HepG2 (cell line): Measurements from ENCODE around the gene DOCK10. TPM values are rescaled to one million over a fixed set of nuclear protein-coding genes. Genes with fewer than 3 reads are reported as not detected.

Experiments used
- ATAC-seq: fragments of 200-7000 bp; cut with Tn5 transposase; 3 replicates; pipeline ENCODE4 v1.9.1; 2020; ENCODE audit warnings: mild to moderate bottlenecking, moderate library complexity
- BruUV-seq: library from RNA; stranded (reverse); fragments of 400-500 nt; replicated peaks from 2 replicates; lab custom pipeline; 2021; lab: Mats Ljungman, UMichigan
- CTCF ChIA-PET: fragments of 300-600 bp; formaldehyde crosslinking; extraction: SDS; loops from one replicate; lab custom pipeline; 2021; ENCODE audit warnings: low total read pairs, inconsistent platforms, low intra/inter-chr PET ratio; lab: Yijun Ruan, JAX
- POLR2A ChIA-PET: fragments of 350-600 bp; sonication (Branson Sonifier 250); formaldehyde crosslinking; loops from one replicate; lab custom pipeline; 2020; ENCODE audit warnings: antibody characterized with exemption, inconsistent platforms; lab: Yijun Ruan, JAX
- DNase-seq: peaks from one replicate; pipeline ENCODE4 v3.0.0-alpha.2; 2015; ENCODE audit warnings: low spot score
- FAIRE-seq: peaks from 3 replicates; lab custom pipeline; 2011; peaks lifted over from hg19 to GRCh38; lab: Jason Lieb, UNC
- H2AFZ ChIP-seq: one replicate; pipeline ENCODE4 v1.6.1; 2011; ENCODE audit warnings: low read length, inconsistent platforms
- H3K27ac ChIP-seq: fragments of 300-600 bp; 3 replicates; pipeline ENCODE4 v1.8.0; 2011; ENCODE audit warnings: mixed run types, mild to moderate bottlenecking, mixed read lengths, low read length, inconsistent platforms; ENCODE audit not compliant: insufficient read depth; ENCODE audit errors: extremely low read length
- H3K27me3 ChIP-seq, 2 experiments: fragments of 200-600 bp in 1 of 2; 2 replicates in 1 of 2; 3 replicates in 1 of 2; pipeline versions ENCODE4 v1.6.0 to v1.8.0; 2011; ENCODE audit warnings: low read length in 2 of 2, mild to moderate bottlenecking in 2 of 2, moderate library complexity in 2 of 2, inconsistent platforms in 1 of 2; ENCODE audit not compliant: insufficient read depth in 2 of 2, control insufficient read depth in 1 of 2
- H3K36me3 ChIP-seq, 2 experiments: fragments of 200-600 bp in 1 of 2; replicated peaks in 1 of 2; 2 replicates in 1 of 2; 3 replicates in 1 of 2; pipeline versions ENCODE4 v1.5.1 to v1.8.0; 2011; ENCODE audit warnings: low read length in 2 of 2, inconsistent platforms in 1 of 2; ENCODE audit not compliant: insufficient read depth in 2 of 2, control insufficient read depth in 1 of 2
- H3K4me1 ChIP-seq: 2 replicates; pipeline ENCODE4 v1.5.1; 2012; ENCODE audit warnings: low read length, inconsistent platforms; ENCODE audit not compliant: insufficient read depth
- H3K4me2 ChIP-seq: 2 replicates; pipeline ENCODE4 v1.6.0; 2011; ENCODE audit warnings: low read depth, low read length, inconsistent platforms
- H3K4me3 ChIP-seq, 3 experiments: fragments of 200-600 bp in 1 of 3; sonication (generic), shearing (Covaris generic) in 1 of 3; replicated peaks in 1 of 3; 2 replicates each; pipeline ENCODE4 v1.5.1; 2011 to 2016; ENCODE audit warnings: low read length in 3 of 3, inconsistent platforms in 2 of 3, low read depth in 2 of 3, mild to moderate bottlenecking in 2 of 3, control low read depth in 1 of 3, mixed read lengths in 1 of 3; ENCODE audit not compliant: insufficient read depth in 1 of 3
- H3K79me2 ChIP-seq: one replicate; pipeline ENCODE4 v1.6.1; 2011; ENCODE audit warnings: low read length, inconsistent platforms; ENCODE audit not compliant: insufficient read depth
- H3K9ac ChIP-seq: 2 replicates; pipeline ENCODE4 v1.6.0; 2011; ENCODE audit warnings: mild to moderate bottlenecking, low read depth, low read length, inconsistent platforms; ENCODE audit not compliant: insufficient read depth
- H3K9me3 ChIP-seq: 2 replicates; pipeline ENCODE4 v1.5.1; 2012; ENCODE audit warnings: mild to moderate bottlenecking, low read length
- H4K20me1 ChIP-seq: 2 replicates; pipeline ENCODE4 v1.6.0; 2011; ENCODE audit warnings: inconsistent platforms, mild to moderate bottlenecking, low read length, moderate library complexity; ENCODE audit not compliant: insufficient read depth
- GATA4 ChIP-seq: sonication (generic); IDR thresholded peaks from 2 replicates; pipeline ENCODE4 v1.6.1; 2016; ENCODE audit warnings: antibody characterized with exemption, low read depth, borderline replicate concordance
- KDM2A ChIP-seq: sonication (generic); formaldehyde crosslinking; IDR thresholded peaks from 2 replicates; pipeline ENCODE4 v1.4.0; 2020; ENCODE audit warnings: low read depth, missing genetic modification reagents, borderline replicate concordance
- KMT2A ChIP-seq: sonication (generic); formaldehyde crosslinking; IDR thresholded peaks from 2 replicates; pipeline ENCODE4 v1.4.0; 2020; ENCODE audit warnings: missing genetic modification reagents
- NBN ChIP-seq: fragments of 450-650 bp; conservative IDR thresholded peaks from 2 replicates; pipeline ENCODE4 v1.6.1; 2017
- NCOR1 ChIP-seq: fragments of 200-600 bp; sonication (generic); IDR thresholded peaks from 2 replicates; pipeline ENCODE4 v1.7.0; 2017; ENCODE audit warnings: antibody characterized with exemption, low read length, borderline replicate concordance
- SMC3 ChIP-seq: IDR thresholded peaks from 2 replicates; pipeline ENCODE4 v1.6.1; 2011; ENCODE audit warnings: low read length, improper control_type of control experiment
- TCF12 ChIP-seq, 2 experiments: fragments of 450-650 bp in 1 of 2; sonication (generic) in 1 of 2; formaldehyde crosslinking in 1 of 2; IDR thresholded peaks; 2 replicates each; pipeline versions ENCODE4 v1.6.1 to v1.8.0; 2017 to 2022; ENCODE audit warnings: antibody characterized with exemption in 1 of 2, mild to moderate bottlenecking in 1 of 2, missing genetic modification reagents in 1 of 2, moderate library complexity in 1 of 2
- TFE3 ChIP-seq: IDR thresholded peaks from 2 replicates; pipeline ENCODE4 v1.6.1; 2016
- ZEB1 ChIP-seq: IDR thresholded peaks from 2 replicates; pipeline ENCODE4 v1.6.1; 2012; ENCODE audit warnings: mild to moderate bottlenecking, low read depth, inconsistent platforms; ENCODE audit not compliant: insufficient replicate concordance
- ZKSCAN8 ChIP-seq: IDR thresholded peaks from 2 replicates; pipeline ENCODE4 v1.6.1; 2016; ENCODE audit warnings: borderline replicate concordance, missing genetic modification reagents, missing compliant biosample characterization
- ZNF225 ChIP-seq: sonication (generic); formaldehyde crosslinking; IDR thresholded peaks from 2 replicates; pipeline ENCODE4 v1.4.0; 2020; ENCODE audit warnings: mild to moderate bottlenecking, missing genetic modification reagents
- WGBS: methylation state at CpG from one replicate; pipeline ENCODE4 v1.1.6; 2017; ENCODE audit warnings: low lambda C conversion rate; 5-methylcytosine and 5-hydroxymethylcytosine counted together
- in situ Hi-C: cut with HindIII; loops from 2 replicates; pipeline ENCODE4 v1.10.0; 2017; ENCODE audit warnings: low pct_unique_long_range_greater_than_20kb; ENCODE audit not compliant: extremely low pct_ligation_motif_present
- intact Hi-C: fragments of 100-400 bp; cut with micrococcal nuclease; formaldehyde crosslinking; loops from one replicate; pipeline ENCODE4 v1.10.0; 2022; ENCODE audit not compliant: unreplicated experiment
- polyA plus RNA-seq, 8 experiments: library from polyadenylated mRNA; depleted of rRNA in 3 of 8; stranded (reverse) in 7 of 8; unstranded in 1 of 8; fragments of >200 nt; fragmentation: Illumina TruSeq in 4 of 8; extraction: Trizol in 4 of 8; gene quantifications; 2 replicates each; pipeline versions ENCODE4 v1.2.1 to v1.2.3, GENCODE V29; 2011 to 2016; ENCODE audit warnings: low read depth in 4 of 8, missing spikeins in 1 of 8, mixed read lengths in 1 of 8; ENCODE audit not compliant: insufficient read depth in 1 of 8
- total RNA-seq, 5 experiments: library from RNA; depleted of rRNA; stranded (reverse); fragments of >200 nt; fragmentation: Illumina TruSeq; extraction: Trizol; gene quantifications; 2 replicates each; pipeline ENCODE4 v1.2.3, GENCODE V29; 2016; ENCODE audit warnings: low read depth in 1 of 5
- TF ChIP-seq, protein P1 (sequence below): sonication (generic); formaldehyde crosslinking; IDR thresholded peaks from 2 replicates; pipeline ENCODE4 v1.4.0; 2020; ENCODE audit warnings: missing genetic modification reagents

DOCK10 gene
- total and polyA plus RNA-seq, 2 of the 13 experiments (the other 11 are each of a cell fraction or from before 2014, with no cell fraction given), result not detected

DNA sequence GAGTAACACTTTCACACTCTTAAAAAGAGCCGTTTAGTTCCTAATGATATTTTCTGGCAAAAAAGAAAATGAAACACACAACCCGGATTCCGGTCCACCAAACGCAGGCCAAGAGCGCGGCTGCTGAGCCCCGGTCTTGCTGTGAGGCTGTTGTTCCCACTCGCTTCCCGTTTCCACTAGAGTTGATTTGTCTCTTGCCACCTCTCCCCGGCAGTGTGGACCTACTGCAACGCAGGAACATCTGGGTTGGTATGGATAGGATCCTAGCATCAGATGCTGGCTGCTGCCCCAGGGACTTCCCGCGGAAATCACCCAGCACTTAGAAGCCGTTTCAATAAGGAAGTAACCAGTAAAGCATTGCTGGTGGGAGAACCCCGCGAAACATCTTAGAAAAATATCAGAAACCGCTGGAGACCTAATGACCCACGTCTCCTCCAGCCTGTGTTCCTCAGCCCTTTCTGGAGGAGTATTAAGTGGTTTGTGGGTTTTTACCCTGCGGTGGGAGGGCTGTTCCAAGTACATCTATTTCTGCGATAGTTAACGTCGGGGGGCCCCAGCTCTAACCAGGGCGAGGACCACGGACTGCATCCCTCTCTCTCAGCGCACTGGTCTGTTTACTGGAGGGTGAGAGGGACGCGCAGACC, 939 bp downstream of the DOCK10 start:
- no peak overlapping the region for H3K4me3 ChIP-seq
- H3K79me2 ChIP-seq, result no peaks in the 10 kb centered on the region
- no peaks in the 10 kb centered on the region for H3K9me3 ChIP-seq
- POLR2A ChIA-PET, result no interaction called here
- TF ChIP-seq NCOR1, result no peak
- no peak for TF ChIP-seq TCF12 (IDR thresholded peaks at IDR 0.05)
- TF ChIP-seq TCF12 (CRISPR knock-in tag; IDR thresholded peaks at IDR 0.05), result no peak
- no peak for TF ChIP-seq ZNF225
- TF ChIP-seq GATA4, result no peak
- no peak for TF ChIP-seq ZEB1
- TF ChIP-seq TFE3 (CRISPR knock-in tag), result no peak
- TF ChIP-seq SMC3, result no peak
- TF ChIP-seq KDM2A (CRISPR knock-in tag), result no peak
- TF ChIP-seq NBN, result no peak
- no peak for TF ChIP-seq ZKSCAN8 (CRISPR knock-in tag)
- TF ChIP-seq, protein P1, sequence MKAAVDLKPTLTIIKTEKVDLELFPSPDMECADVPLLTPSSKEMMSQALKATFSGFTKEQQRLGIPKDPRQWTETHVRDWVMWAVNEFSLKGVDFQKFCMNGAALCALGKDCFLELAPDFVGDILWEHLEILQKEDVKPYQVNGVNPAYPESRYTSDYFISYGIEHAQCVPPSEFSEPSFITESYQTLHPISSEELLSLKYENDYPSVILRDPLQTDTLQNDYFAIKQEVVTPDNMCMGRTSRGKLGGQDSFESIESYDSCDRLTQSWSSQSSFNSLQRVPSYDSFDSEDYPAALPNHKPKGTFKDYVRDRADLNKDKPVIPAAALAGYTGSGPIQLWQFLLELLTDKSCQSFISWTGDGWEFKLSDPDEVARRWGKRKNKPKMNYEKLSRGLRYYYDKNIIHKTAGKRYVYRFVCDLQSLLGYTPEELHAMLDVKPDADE, result no peak
- TF ChIP-seq KMT2A, result no peak
- BruUV-seq, result no TSS peak
- 34% methylated on average over 27 of the region's 27 CpGs for WGBS
- H3K4me1 ChIP-seq, result no peaks in the 10 kb centered on the region
- no peak overlapping the region for H3K27ac ChIP-seq
- H4K20me1 ChIP-seq, result no peaks in the 10 kb centered on the region
- peaks cover 0 to 35% of the 10 kb centered on the region in 2 experiments; a peak in 3 of 5 replicates for H3K27me3 ChIP-seq
- ATAC-seq (no peak; the same call in 2 of the 3 replicates), FAIRE-seq (no peak), DNase-seq (no peak)
- no peak overlapping the region for H2AFZ ChIP-seq
- in situ Hi-C loops (no loop called here), intact Hi-C loops (no loop called here)
- no peak overlapping the region for H3K9ac ChIP-seq
- CTCF ChIA-PET, result no interaction called here
- H3K36me3 ChIP-seq, result no peaks in the 10 kb centered on the region
- no peak overlapping the region for H3K4me2 ChIP-seq
